ENCODE data around the gene B4GALT6. TPM values are rescaled to one million over a fixed set of nuclear protein-coding genes. Genes with fewer than 3 reads are reported as not detected.

Gene B4GALT6
- total RNA-seq, 1 donor from 2014 or later = 7.4 TPM

DNA sequence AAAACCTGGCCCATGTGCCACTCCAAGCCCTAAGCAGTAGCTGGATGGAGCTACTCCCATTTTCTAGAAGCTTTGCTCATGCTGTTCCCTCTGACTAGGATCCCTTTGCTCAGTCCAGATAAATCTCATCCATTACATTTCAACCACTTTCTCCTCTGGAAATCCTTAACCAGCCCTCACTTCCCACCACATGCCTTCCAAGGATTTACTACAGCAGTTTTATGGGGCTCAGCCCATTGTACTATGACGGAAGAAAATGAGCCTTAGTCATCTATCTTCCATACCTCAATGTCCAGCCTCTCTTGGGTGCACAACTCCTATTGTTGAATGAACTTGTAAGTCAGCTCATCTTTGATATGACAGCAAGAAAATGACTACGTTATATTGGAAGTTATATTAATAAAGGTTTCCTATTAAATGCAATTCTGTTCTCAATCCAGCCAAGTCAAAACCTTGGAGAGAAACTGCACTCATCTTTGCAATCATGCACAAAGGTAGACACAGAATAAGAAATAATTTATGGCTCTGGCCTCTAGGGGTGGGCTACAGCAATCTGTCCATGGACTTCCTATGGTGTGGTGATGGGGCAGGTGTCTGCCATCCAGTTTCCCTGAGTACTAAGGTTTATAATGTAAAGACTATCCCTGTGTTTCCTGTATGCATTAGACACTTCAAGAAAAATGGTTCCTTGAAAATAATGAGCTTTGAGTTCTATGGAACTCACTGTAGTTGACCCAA lies 3.4 kb downstream of the B4GALT6 start:
- TF ChIP-seq, protein P1, sequence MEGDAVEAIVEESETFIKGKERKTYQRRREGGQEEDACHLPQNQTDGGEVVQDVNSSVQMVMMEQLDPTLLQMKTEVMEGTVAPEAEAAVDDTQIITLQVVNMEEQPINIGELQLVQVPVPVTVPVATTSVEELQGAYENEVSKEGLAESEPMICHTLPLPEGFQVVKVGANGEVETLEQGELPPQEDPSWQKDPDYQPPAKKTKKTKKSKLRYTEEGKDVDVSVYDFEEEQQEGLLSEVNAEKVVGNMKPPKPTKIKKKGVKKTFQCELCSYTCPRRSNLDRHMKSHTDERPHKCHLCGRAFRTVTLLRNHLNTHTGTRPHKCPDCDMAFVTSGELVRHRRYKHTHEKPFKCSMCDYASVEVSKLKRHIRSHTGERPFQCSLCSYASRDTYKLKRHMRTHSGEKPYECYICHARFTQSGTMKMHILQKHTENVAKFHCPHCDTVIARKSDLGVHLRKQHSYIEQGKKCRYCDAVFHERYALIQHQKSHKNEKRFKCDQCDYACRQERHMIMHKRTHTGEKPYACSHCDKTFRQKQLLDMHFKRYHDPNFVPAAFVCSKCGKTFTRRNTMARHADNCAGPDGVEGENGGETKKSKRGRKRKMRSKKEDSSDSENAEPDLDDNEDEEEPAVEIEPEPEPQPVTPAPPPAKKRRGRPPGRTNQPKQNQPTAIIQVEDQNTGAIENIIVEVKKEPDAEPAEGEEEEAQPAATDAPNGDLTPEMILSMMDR (conservative IDR thresholded peaks at IDR 0.05; ENCODE audit: low read depth, low read length) = peak; percentile 42
- H3K4me3 ChIP-seq (ENCODE audit: low read depth, low read length) = no peak overlapping the region
- DNase-seq (ENCODE audit: low read depth) = no peak

DNA sequence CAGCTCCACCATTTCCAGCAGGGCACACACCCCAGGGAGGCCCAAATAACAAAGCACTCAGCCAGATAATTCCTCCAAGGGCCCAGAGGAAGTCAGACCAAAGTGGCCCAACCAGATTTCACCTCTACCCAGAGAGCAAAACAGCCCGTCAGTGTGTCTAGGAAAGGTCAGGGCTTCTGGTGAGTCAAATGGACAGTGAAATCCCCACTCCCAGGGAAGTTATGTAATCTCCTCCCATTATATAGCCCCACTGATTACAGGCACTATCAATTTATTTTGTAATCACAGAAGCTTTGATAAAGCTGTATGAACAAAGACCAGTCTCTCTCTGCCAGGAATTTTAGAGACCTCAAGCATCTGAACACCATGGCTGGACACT lies 4.0 kb downstream of the B4GALT6 start:
- DNase-seq (ENCODE audit: low read depth) = no peak
- H3K4me3 ChIP-seq (ENCODE audit: low read depth, low read length) = no peak overlapping the region
- TF ChIP-seq, protein P1 (conservative IDR thresholded peaks at IDR 0.05; ENCODE audit: low read depth, low read length) = no peak

DNA sequence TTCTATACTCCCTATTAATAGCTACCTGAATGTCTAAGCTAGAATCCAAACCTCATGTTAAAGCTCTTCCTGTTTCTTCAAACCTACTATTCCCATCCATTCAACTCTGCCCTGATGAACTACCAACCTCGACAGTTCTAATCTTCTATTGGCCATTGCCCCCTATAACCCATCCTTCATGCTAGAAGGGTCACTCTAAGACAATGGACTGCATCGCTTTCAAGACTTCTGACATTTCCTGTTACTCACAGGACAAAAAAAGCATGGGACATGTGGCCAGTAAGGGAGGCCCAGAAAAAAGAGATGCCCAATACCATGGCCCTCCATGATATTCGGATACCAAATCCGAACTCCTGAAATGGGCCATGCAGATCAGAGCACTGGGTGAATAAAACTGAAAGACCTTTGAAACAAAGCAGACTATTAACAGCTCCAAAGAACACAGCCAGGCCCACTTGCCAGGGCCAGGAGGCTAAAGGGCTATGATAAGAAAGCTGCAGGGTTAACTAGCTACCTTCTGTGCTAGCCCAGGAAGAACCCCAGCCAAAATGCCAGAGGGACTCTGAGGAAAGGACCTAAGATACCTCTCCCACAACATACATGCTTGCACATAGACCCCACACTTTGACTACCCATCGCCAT lies 4.5 kb downstream of the B4GALT6 start:
- DNase-seq (ENCODE audit: low read depth) = no peak
- no peak overlapping the region for H3K4me3 ChIP-seq (ENCODE audit: low read depth, low read length)
- TF ChIP-seq, protein P1 (conservative IDR thresholded peaks at IDR 0.05; ENCODE audit: low read depth, low read length) = no peak

DNA sequence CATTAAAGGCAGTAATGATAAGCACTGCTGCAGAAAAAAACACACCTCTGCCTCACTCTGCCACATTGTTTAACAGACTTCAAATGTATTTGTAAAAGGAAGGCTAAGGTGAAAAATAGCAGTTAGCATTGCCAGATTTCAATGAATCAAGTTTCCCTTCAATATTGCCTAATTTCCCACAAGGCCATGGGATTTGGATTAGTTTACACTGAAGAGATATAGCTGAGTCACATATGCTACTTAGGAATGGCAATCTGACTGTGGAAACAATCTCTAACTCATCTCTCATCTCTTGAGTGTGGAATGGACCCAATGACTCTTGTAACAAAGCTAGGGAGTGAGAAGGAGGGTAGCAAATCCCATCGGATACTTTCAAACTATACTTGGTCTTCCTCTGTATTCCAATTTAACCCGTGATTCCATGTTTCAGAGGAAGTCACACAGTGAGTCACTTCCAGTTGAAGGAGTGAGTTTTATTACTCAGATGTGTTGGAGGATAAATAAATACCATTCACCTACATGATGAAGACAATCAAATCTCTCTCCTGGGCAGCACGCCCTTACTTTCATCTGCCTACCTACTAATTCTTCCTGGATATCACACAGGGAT lies 5.1 kb downstream of the B4GALT6 start:
- no peak overlapping the region for H3K4me3 ChIP-seq (ENCODE audit: low read depth, low read length)
- TF ChIP-seq, protein P1 (conservative IDR thresholded peaks at IDR 0.05; ENCODE audit: low read depth, low read length) = no peak
- peak; percentile 75 for DNase-seq (ENCODE audit: low read depth)

DNA sequence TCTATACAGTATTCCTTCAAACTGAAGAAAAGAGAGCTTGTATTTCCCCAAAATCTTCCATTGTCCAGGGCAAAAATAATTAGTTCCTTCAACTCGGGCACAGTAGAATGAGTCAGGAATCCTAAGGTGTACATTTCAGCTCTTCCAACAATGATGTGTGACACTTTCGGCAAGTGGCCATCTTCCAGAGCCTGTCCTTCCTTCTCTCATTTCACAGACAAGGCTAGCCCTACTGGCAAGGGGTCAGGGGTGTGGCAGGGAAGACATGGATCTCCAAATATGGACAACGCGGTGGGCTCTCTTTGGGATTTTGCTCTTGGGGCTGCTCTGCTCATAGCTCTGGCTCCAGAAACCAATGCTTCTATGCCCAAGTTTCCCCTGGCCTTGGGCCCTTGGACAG lies 6.0 kb downstream of the B4GALT6 start:
- TF ChIP-seq, protein P1 (conservative IDR thresholded peaks at IDR 0.05; ENCODE audit: low read depth, low read length) = no peak
- no peak for DNase-seq (ENCODE audit: low read depth)
- no peak overlapping the region for H3K4me3 ChIP-seq (ENCODE audit: low read depth, low read length)

DNA sequence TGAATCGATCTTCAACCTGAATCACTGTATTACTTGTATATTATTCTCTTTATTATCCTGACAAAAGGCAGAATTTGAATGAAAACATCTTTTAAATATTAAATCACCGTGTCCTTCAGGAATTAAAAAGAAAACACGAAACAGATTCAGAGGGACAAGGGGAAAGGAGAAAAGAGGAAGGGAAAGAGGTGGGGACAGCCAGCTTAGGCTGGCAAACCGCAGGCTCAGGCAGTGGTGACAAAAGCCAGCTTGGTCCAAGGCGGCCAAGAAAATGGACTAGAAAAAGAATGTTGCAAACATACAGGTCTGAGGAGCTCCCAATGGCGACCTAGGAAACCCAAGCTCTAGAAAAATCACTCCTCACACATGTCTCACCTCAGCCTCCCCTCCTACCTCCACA lies 6.8 kb downstream of the B4GALT6 start:
- TF ChIP-seq, protein P1 (conservative IDR thresholded peaks at IDR 0.05; ENCODE audit: low read depth, low read length) = no peak
- no peak overlapping the region for H3K4me3 ChIP-seq (ENCODE audit: low read depth, low read length)
- no peak for DNase-seq (ENCODE audit: low read depth)
